Activated CD8-positive, alpha-beta T cell treated with anti-CD3 and anti-CD28 coated beads for 36 hours (primary cell): Measurements from ENCODE around the gene BABAM1. TPM values are rescaled to one million over a fixed set of nuclear protein-coding genes. Genes with fewer than 3 reads are reported as not detected.

Experiments
- ATAC-seq: fragments of 200-7000 bp; cut with Tn5 transposase; one replicate; pipeline ENCODE4 v1.10.0; 2021; ENCODE audit warnings: mild to moderate bottlenecking, moderate library complexity
- CTCF ChIA-PET: fragments of 350-600 bp; sonication (Branson Sonifier 250); formaldehyde crosslinking; loops from one replicate; lab custom pipeline; 2021; ENCODE audit warnings: antibody characterized with exemption; lab: Charles Lee
- POLR2A ChIA-PET: fragments of 350-600 bp; sonication (Branson Sonifier 250); formaldehyde crosslinking; loops from one replicate; lab custom pipeline; 2021; ENCODE audit warnings: antibody characterized with exemption; lab: Charles Lee
- DNase-seq: peaks from one replicate; pipeline ENCODE4 v3.0.0-alpha.2; 2020
- H3K27ac Mint-ChIP-seq: one replicate; pipeline ENCODE4 v1.8.0; 2021; ENCODE audit warnings: mild to moderate bottlenecking, mixed read lengths
- H3K27me3 Mint-ChIP-seq: one replicate; pipeline ENCODE4 v1.8.0; 2021; ENCODE audit warnings: mixed read lengths
- H3K36me3 Mint-ChIP-seq: one replicate; pipeline ENCODE4 v1.8.0; 2021; ENCODE audit warnings: low read depth, mixed read lengths
- H3K4me1 Mint-ChIP-seq: one replicate; pipeline ENCODE4 v1.8.0; 2021; ENCODE audit warnings: low read depth, mixed read lengths
- H3K4me3 Mint-ChIP-seq: one replicate; pipeline ENCODE4 v1.8.0; 2021; ENCODE audit warnings: mild to moderate bottlenecking, moderate library complexity, mixed read lengths
- H3K9me3 Mint-ChIP-seq: one replicate; pipeline ENCODE4 v1.8.0; 2021; ENCODE audit warnings: mixed read lengths
- intact Hi-C: fragments of 100-400 bp; cut with micrococcal nuclease; formaldehyde crosslinking; loops from one replicate; pipeline ENCODE4 v1.10.0; 2022
- total RNA-seq, 2 experiments: library from RNA; stranded (reverse); gene quantifications; one replicate each; pipeline ENCODE4 v1.2.3, GENCODE V29; 2021
- TF ChIP-seq, protein P1 (sequence below): fragments of 200-600 bp; IDR thresholded peaks from one replicate; pipeline ENCODE4 v1.8.0; 2022; ENCODE audit warnings: antibody characterized with exemption, mild to moderate bottlenecking

BABAM1 gene
- total RNA-seq, 2 experiments from 2014 or later = 105 to 106 TPM

DNA sequence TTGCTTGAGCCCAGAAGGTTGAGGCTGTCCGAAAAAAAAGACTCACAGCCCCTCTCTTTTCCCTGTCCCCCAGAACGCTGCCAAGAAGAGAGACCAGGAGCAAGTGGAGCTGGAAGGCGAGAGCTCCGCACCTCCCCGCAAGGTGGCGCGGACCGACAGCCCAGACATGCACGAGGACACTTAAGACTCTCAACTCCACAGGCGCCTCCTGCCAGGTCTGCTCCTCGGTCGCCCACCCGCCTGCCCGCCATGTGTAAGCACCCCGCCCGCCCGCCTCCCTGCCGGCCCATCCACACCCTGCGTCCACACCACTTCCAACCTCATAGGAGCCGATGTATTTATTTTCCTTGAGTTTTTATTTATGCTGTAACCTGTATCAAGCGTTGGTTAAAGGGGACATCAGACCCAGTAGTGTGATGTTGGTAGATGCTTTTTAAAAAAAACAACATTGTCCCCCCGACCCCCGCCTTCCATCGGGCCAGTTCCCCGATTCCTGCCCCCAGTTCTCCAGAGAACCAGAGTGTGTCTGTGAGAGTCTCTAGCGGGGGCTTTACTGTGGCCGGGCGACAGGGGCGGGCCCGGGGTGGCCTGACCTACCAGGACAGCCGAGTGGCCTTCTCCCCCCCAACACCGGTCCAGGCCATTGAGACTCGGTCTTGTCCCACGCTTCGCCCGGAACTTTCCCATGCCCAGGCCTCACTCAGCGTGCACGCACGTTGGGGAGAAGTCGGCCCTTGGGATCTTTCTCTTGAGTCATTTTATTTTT is 52.4 kb downstream of the BABAM1 start:
- Mint-ChIP-seq H3K9me3 (no peaks in the 10 kb centered on the region), H3K36me3 (peaks cover 25% of the 10 kb centered on the region), H3K4me3 (no peak overlapping the region), H3K4me1 (peaks cover 8% of the 10 kb centered on the region), H3K27ac (no peak overlapping the region), H3K27me3 (no peaks in the 10 kb centered on the region)
- POLR2A ChIA-PET = no interaction called here
- TF ChIP-seq, protein P1, sequence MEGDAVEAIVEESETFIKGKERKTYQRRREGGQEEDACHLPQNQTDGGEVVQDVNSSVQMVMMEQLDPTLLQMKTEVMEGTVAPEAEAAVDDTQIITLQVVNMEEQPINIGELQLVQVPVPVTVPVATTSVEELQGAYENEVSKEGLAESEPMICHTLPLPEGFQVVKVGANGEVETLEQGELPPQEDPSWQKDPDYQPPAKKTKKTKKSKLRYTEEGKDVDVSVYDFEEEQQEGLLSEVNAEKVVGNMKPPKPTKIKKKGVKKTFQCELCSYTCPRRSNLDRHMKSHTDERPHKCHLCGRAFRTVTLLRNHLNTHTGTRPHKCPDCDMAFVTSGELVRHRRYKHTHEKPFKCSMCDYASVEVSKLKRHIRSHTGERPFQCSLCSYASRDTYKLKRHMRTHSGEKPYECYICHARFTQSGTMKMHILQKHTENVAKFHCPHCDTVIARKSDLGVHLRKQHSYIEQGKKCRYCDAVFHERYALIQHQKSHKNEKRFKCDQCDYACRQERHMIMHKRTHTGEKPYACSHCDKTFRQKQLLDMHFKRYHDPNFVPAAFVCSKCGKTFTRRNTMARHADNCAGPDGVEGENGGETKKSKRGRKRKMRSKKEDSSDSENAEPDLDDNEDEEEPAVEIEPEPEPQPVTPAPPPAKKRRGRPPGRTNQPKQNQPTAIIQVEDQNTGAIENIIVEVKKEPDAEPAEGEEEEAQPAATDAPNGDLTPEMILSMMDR = no peak
- intact Hi-C loops = no loop called here
- no peak for ATAC-seq
- CTCF ChIA-PET = no interaction called here
- no peak for DNase-seq

DNA sequence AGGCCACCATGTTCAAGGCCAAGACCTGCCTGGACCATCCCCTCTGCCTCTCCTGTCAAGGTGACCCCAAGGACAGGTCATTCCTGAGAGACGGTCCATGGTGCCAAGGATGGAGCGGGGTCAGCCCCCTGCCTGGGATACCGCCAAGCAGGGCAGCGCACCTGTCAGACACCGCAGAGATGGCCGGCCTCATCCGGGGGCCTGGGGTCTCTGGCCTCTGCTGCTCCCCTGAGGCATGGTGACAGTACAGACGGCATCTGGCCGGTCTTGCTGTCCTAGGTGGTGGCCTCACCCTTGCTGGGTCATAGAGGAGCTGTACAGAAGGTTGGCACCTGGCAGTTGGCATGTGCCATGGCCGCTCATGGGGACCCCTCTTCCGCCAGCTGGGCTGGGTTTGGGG is 53.2 kb downstream of the BABAM1 start:
- no peaks in the 10 kb centered on the region for H3K9me3 Mint-ChIP-seq
- intact Hi-C loops = no loop called here
- POLR2A ChIA-PET = interaction anchor here (1.2 kb wide), 1 partner anchor 13 kb away, joined by 6 read pairs; no protein-coding TSS in a partner anchor

DNA sequence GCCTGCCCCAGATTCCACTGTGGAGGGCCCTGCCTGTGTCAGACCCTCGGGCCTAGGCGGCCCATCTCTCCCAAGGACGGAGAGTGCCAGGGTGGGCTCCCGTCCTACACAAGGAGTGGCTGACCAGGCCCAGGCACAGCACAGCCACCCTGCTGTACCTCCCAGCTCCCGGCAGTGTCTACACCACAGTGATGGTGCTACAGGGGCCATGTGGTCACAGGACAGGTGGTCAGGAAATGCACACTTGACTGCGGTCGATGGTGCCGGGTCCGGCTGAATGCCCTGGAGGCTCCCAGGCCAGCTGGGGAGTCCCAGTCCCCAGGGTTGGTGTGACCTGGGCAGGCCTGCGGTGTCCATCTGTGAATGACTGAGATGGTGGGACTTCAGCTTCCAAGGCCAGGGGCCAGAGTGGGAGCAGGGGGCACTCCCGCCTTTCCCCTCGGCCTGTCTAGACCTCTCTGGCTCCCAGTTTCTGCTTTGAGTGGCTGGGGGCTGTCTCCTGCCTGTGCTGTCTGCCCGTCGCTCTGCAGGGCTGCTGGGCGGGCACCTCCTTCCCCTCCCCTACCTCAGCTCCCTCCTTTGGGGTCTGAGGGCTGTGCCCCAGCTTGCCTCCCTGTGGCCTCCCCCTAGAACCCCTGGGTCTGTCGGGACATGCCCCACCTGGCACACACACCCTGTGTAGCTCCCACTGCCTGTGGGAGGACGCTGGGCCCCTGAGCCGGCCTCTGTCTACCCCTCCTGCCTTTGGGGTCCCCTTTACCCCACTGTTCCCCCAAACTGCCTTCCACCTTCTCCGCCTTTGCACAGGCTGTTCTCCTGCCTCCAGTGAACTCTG is 54.6 kb downstream of the BABAM1 start:
- Mint-ChIP-seq H3K9me3 (no peaks in the 10 kb centered on the region), H3K27me3 (no peaks in the 10 kb centered on the region), H3K27ac (no peak overlapping the region), H3K36me3 (peaks cover 17% of the 10 kb centered on the region), H3K4me1 (peaks cover 3% of the 10 kb centered on the region), H3K4me3 (no peak overlapping the region)
- CTCF ChIA-PET = interaction anchor here (0.6 kb wide), 1 partner anchor 33 kb away, joined by 3 read pairs; no protein-coding TSS in a partner anchor
- DNase-seq (no peak), ATAC-seq (no peak)
- POLR2A ChIA-PET = interaction anchor here (0.9 to 1.3 kb wide), 5 partner anchors 10 to 85 kb away, joined by 3 to 6 read pairs (median 5); no protein-coding TSS in a partner anchor
- intact Hi-C loops = no loop called here
- TF ChIP-seq, protein P1 = no peak

More for the DNA sequence above, 53.2 kb downstream of the BABAM1 start:
- peaks cover 8% of the 10 kb centered on the region for H3K4me1 Mint-ChIP-seq
- no peaks in the 10 kb centered on the region for H3K27me3 Mint-ChIP-seq
- CTCF ChIA-PET = interaction anchor here (1.0 kb wide), 1 partner anchor 65 kb away, joined by 3 read pairs; no protein-coding TSS in a partner anchor
- no peak overlapping the region for H3K27ac Mint-ChIP-seq
- H3K36me3 Mint-ChIP-seq = peaks cover 25% of the 10 kb centered on the region
- ATAC-seq = no peak
- no peak overlapping the region for H3K4me3 Mint-ChIP-seq
- TF ChIP-seq, protein P1 = no peak
- no peak for DNase-seq

DNA sequence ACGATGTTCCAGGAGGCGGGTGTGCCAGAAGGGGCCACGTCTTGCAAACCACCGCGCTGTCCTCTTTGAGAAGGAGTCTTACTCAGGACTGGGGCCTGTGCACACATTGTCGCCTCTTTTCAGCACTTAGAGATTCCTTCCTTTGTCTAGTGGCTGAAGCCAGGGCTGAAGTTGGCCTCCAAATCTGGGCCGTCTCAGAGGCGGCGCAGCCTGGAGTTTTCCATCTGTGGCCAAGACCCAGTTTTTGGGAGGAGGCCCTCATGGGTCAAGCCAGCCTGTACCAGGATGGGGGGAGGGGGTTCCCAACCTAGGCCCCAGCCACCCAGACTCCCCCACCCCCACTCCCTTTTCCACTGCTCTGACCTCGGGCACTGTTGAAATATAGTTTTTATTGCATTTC is 55.6 kb downstream of the BABAM1 start:
- H3K4me1 Mint-ChIP-seq = peaks cover 5% of the 10 kb centered on the region
- intact Hi-C loops = no loop called here
- H3K9me3 Mint-ChIP-seq = no peaks in the 10 kb centered on the region
- TF ChIP-seq, protein P1 = no peak
- ATAC-seq (no peak), DNase-seq (no peak)
- POLR2A ChIA-PET = no interaction called here
- no peaks in the 10 kb centered on the region for H3K27me3 Mint-ChIP-seq
- CTCF ChIA-PET = no interaction called here
- H3K27ac Mint-ChIP-seq = no peak overlapping the region
- peaks cover 15% of the 10 kb centered on the region for H3K36me3 Mint-ChIP-seq
- H3K4me3 Mint-ChIP-seq = peak overlapping the region; percentile 5
